Gastroesophageal sphincter (tissue), 4 donors: ENCODE results near the gene LMO2. TPM values are rescaled to one million over a fixed set of nuclear protein-coding genes. Genes with fewer than 3 reads are reported as not detected.
"Not testable (repeated sequence)": the region's sequence is repeated elsewhere in the genome, so short reads cannot be mapped to it uniquely, and the experiment has no call there.

Experiments used
- ATAC-seq: fragments of 150-250 bp; one replicate; pipeline ENCODE4 v1.9.1; 2016; ENCODE audit warnings: mild to moderate bottlenecking, moderate library complexity
- H3K27ac ChIP-seq, 4 donors: fragments of 200-600 bp; sonication (generic) in 3 of 4; 1 replicate in 3 of 4; 2 replicates in 1 of 4; pipeline ENCODE4 v1.5.1; 2016 to 2019
- H3K27me3 ChIP-seq: fragments of 200-600 bp; sonication (generic); one replicate; pipeline ENCODE4 v1.5.1; 2019
- H3K36me3 ChIP-seq, 2 donors: fragments of 200-600 bp; sonication (generic); one replicate each; pipeline ENCODE4 v1.5.1; 2019; ENCODE audit warnings: control low read depth in 1 of 2
- H3K4me1 ChIP-seq, 3 donors: fragments of 200-600 bp; sonication (generic); 1 replicate in 2 of 3; 2 replicates in 1 of 3; pipeline ENCODE4 v1.5.1; 2016 to 2019; ENCODE audit warnings: control low read depth in 2 of 3
- H3K4me3 ChIP-seq, 2 donors: fragments of 200-600 bp; sonication (generic); one replicate each; pipeline ENCODE4 v1.5.1; 2019; ENCODE audit warnings: mild to moderate bottlenecking in 1 of 2, moderate library complexity in 1 of 2
- H3K9me3 ChIP-seq, 3 donors: fragments of 200-600 bp; sonication (generic); one replicate each; pipeline ENCODE4 v1.5.1; 2017 to 2019; ENCODE audit warnings: control low read depth in 2 of 3
- EP300 ChIP-seq: sonication (generic); formaldehyde crosslinking; IDR thresholded peaks from one replicate; pipeline ENCODE4 v1.6.1; 2017; ENCODE audit warnings: antibody characterized with exemption, mild to moderate bottlenecking
- POLR2A ChIP-seq, 2 donors: fragments of 450-650 bp; IDR thresholded peaks; one replicate each; pipeline ENCODE4 v1.6.1; 2017; ENCODE audit warnings: antibody characterized with exemption in 2 of 2, mild to moderate bottlenecking in 2 of 2, moderate library complexity in 1 of 2
- POLR2AphosphoS5 ChIP-seq: sonication (generic); formaldehyde crosslinking; IDR thresholded peaks from one replicate; pipeline ENCODE4 v1.6.1; 2017; ENCODE audit warnings: antibody characterized with exemption
- WGBS, 2 donors: methylation state at CpG; one replicate each; pipeline ENCODE4 v1.1.5; 2018; ENCODE audit warnings: low coverage in 1 of 2; 5-methylcytosine and 5-hydroxymethylcytosine counted together
- total RNA-seq, 4 donors: library from RNA; depleted of rRNA; stranded (reverse); fragments of >200 nt; gene quantifications; one replicate each; pipeline ENCODE4 v1.1.0, GENCODE V29; 2016
- TF ChIP-seq, protein P1 (sequence below), 4 experiments: fragments of 200-600 bp in 2 of 4; fragments of 450-650 bp in 2 of 4; sonication (generic) in 1 of 4; IDR thresholded peaks; one replicate each; pipeline ENCODE4 v1.5.1; 2017 to 2019; ENCODE audit warnings: antibody characterized with exemption in 4 of 4, mild to moderate bottlenecking in 2 of 4, moderate library complexity in 2 of 4

Gene LMO2
- total RNA-seq, 4 donors from 2014 or later, result 7.0 to 24.2 (median 14.8) TPM

GRCh38 chr11:33923626-33924025 lies 31.8 kb upstream of the LMO2 start:
- WGBS, 2 donors, result 79 to 86% methylated on average over 1 to 2 of the region's 2 CpGs

DNA sequence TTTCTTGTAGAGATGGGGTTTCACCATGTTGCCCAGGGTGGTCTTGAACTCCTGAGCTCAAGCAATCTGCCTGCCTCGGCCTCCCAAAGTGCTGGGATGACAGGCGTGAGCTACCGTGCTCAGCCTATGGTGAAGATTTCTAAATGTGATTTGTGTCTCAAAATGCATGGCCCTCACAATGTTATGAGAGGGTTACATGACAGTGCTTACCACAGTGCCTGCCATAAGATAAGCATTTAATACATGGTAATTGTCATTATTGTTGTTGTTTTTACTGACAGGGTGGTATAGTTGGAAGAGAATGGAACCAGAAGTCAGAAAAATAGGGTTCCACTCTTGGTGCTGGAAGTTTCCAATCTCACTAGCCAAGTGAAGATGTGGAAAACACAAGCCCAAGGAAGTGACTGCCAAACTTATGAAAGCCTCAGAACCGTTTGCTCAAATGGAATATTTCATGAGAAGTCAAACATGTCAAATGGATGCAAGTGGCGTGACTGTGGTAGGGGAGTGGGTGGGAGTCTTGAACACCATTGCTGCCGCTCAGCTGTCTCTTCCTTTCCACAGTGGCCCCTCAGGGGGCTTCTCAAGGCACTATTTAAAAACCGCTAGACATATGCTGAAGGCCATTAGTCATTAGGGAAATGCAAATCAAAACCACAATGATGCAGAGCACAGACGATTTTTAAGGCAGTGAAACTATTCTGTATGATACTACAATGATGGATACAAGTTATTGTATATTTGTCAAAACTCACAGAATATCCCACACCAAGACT lies 29.1 kb upstream of the LMO2 start:
- Histone ChIP-seq H3K4me3 (no peak overlapping the region), H3K27me3 (peaks cover 11% of the 10 kb centered on the region), H3K9me3 (no peaks in the 10 kb centered on the region), H3K36me3 (no peaks in the 10 kb centered on the region), H3K4me1 (no peaks in the 10 kb centered on the region), H3K27ac (no peak overlapping the region)
- no peak for ATAC-seq
- 22 to 31% methylated on average over 3 to 5 of the region's 8 CpGs for WGBS, 2 donors
- TF ChIP-seq POLR2AphosphoS5 (no peak), EP300 (no peak), POLR2A (IDR thresholded peaks at IDR 0.05) (no peak)
- TF ChIP-seq, protein P1, sequence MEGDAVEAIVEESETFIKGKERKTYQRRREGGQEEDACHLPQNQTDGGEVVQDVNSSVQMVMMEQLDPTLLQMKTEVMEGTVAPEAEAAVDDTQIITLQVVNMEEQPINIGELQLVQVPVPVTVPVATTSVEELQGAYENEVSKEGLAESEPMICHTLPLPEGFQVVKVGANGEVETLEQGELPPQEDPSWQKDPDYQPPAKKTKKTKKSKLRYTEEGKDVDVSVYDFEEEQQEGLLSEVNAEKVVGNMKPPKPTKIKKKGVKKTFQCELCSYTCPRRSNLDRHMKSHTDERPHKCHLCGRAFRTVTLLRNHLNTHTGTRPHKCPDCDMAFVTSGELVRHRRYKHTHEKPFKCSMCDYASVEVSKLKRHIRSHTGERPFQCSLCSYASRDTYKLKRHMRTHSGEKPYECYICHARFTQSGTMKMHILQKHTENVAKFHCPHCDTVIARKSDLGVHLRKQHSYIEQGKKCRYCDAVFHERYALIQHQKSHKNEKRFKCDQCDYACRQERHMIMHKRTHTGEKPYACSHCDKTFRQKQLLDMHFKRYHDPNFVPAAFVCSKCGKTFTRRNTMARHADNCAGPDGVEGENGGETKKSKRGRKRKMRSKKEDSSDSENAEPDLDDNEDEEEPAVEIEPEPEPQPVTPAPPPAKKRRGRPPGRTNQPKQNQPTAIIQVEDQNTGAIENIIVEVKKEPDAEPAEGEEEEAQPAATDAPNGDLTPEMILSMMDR (IDR thresholded peaks at IDR 0.05), result no peak

More at GRCh38 chr11:33923626-33924025, 31.8 kb upstream of the LMO2 start:
- TF ChIP-seq, protein P1 (IDR thresholded peaks at IDR 0.05), result no peak
- no peak for TF ChIP-seq POLR2AphosphoS5
- ATAC-seq, result no peak
- Histone ChIP-seq H3K36me3 (no peaks in the 10 kb centered on the region), H3K4me1 (no peaks in the 10 kb centered on the region), H3K27me3 (peaks cover 6% of the 10 kb centered on the region), H3K4me3 (no peak overlapping the region), H3K9me3 (no peaks in the 10 kb centered on the region), H3K27ac (no peak overlapping the region)

- 33% methylated on average over 1 of the region's 1 CpG; no CpG with 5 or more reads in 1 of the 2 donors for WGBS, 2 donors
These were observed 27.8 kb upstream of the LMO2 start for GRCh38 chr11:33919645-33920044.

DNA sequence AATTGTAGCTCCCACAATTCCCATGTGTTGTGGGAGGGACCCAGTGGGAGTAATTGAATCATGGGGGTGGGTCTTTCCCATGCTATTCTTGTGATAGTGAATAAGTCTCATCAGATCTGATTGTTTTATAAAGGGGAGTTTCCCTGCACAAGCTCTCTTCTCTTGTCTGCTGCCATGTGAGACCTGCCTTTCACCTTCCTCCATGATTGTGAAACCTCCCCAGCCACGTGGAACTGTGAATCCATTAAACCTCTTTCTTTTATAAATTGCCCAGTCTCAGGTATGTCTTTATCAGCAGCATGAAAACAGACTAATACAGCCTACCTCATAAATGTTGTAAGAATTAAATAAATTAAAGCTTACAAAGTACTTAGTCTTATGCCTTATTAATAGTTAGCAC lies 25.5 kb upstream of the LMO2 start:
- 60 to 75% methylated on average over 1 of the region's 1 CpG for WGBS, 2 donors
- not testable (repeated sequence) for H3K27ac ChIP-seq, H3K4me3 ChIP-seq, ATAC-seq, H3K4me1 ChIP-seq, H3K36me3 ChIP-seq
- peaks cover 0 to 10% (median 0%) of the 10 kb centered on the region in 3 donors for H3K9me3 ChIP-seq
- peaks cover 11% of the 10 kb centered on the region for H3K27me3 ChIP-seq

More at GRCh38 chr11:33919645-33920044, 27.8 kb upstream of the LMO2 start:
- no peak overlapping the region for H3K27ac ChIP-seq
- no peak overlapping the region for H3K4me3 ChIP-seq
- no peak for TF ChIP-seq POLR2A (IDR thresholded peaks at IDR 0.05)
- peaks cover 11% of the 10 kb centered on the region for H3K27me3 ChIP-seq
- H3K4me1 ChIP-seq, result no peaks in the 10 kb centered on the region
- no peak for ATAC-seq
- H3K36me3 ChIP-seq, result no peaks in the 10 kb centered on the region
- no peaks in the 10 kb centered on the region for H3K9me3 ChIP-seq

GRCh38 chr11:33916736-33917135 lies 24.9 kb upstream of the LMO2 start:
- TF ChIP-seq POLR2AphosphoS5 (no peak), POLR2A (IDR thresholded peaks at IDR 0.05) (no peak), EP300 (no peak)
- TF ChIP-seq, protein P1 (IDR thresholded peaks at IDR 0.05), result no peak
- H3K4me1 ChIP-seq, result peaks cover 0 to 5% (median 0%) of the 10 kb centered on the region in 3 donors
- no peak for ATAC-seq
- H3K27ac ChIP-seq, result no peak overlapping the region
- H3K27me3 ChIP-seq, result peaks cover 11% of the 10 kb centered on the region
- H3K36me3 ChIP-seq, result no peaks in the 10 kb centered on the region
- H3K9me3 ChIP-seq, result peaks cover 0 to 10% (median 0%) of the 10 kb centered on the region in 3 donors
- no peak overlapping the region for H3K4me3 ChIP-seq

- Histone ChIP-seq H3K36me3 (no peaks in the 10 kb centered on the region), H3K4me3 (no peak overlapping the region), H3K9me3 (peaks cover 0 to 10% (median 0%) of the 10 kb centered on the region in 3 donors), H3K27me3 (peaks cover 8% of the 10 kb centered on the region), H3K4me1 (peaks cover 0 to 5% (median 0%) of the 10 kb centered on the region in 3 donors), H3K27ac (no peak overlapping the region)
- no peak for ATAC-seq
- TF ChIP-seq EP300, result no peak
- no peak for TF ChIP-seq POLR2A (IDR thresholded peaks at IDR 0.05)
- TF ChIP-seq POLR2AphosphoS5, result no peak
- WGBS, 2 donors, result 59 to 85% methylated on average over 5 of the region's 5 CpGs
These were observed 23.6 kb upstream of the LMO2 start for GRCh38 chr11:33915526-33915925.
